HepG2 (cell line): ENCODE results near the gene NUP54. TPM values are rescaled to one million over a fixed set of nuclear protein-coding genes. Genes with fewer than 3 reads are reported as not detected.

Experiments used
- ARNT ChIP-seq: fragments of 450-650 bp; IDR thresholded peaks from 2 replicates; pipeline ENCODE4 v1.6.1; 2017
- ETV6 ChIP-seq: sonication (generic); formaldehyde crosslinking; conservative IDR thresholded peaks from 2 replicates; pipeline ENCODE4 v1.4.0; 2020; ENCODE audit warnings: missing genetic modification reagents
- HNRNPUL1 ChIP-seq: fragments of 200-400 bp; formaldehyde crosslinking; IDR thresholded peaks from 2 replicates; pipeline ENCODE4 v1.6.1; 2017; ENCODE audit warnings: low read depth, mild to moderate bottlenecking, low read length, moderate library complexity
- KDM5A ChIP-seq: fragments of 200-600 bp; sonication (generic); IDR thresholded peaks from 2 replicates; pipeline ENCODE4 v1.7.0; 2018; ENCODE audit warnings: antibody characterized with exemption, mild to moderate bottlenecking, low read length, borderline replicate concordance
- MTF1 ChIP-seq: sonication (generic); formaldehyde crosslinking; IDR thresholded peaks from 2 replicates; pipeline ENCODE4 v1.5.0; 2020; ENCODE audit warnings: missing genetic modification reagents
- NFRKB ChIP-seq: fragments of 450-650 bp; IDR thresholded peaks from 2 replicates; pipeline ENCODE4 v1.6.1; 2017
- RNF2 ChIP-seq: fragments of 450-650 bp; conservative IDR thresholded peaks from 2 replicates; pipeline ENCODE4 v1.6.1; 2016; ENCODE audit warnings: low read depth
- SAP130 ChIP-seq: IDR thresholded peaks from 2 replicates; pipeline ENCODE4 v1.6.1; 2016; ENCODE audit warnings: low read depth
- SP140L ChIP-seq: sonication (generic); formaldehyde crosslinking; IDR thresholded peaks from 2 replicates; pipeline ENCODE4 v1.4.0; 2020; ENCODE audit warnings: missing genetic modification reagents, borderline replicate concordance
- SPEN ChIP-seq: sonication (generic); formaldehyde crosslinking; IDR thresholded peaks from 2 replicates; pipeline ENCODE4 v1.5.1; 2020; ENCODE audit warnings: low read depth, mild to moderate bottlenecking, missing genetic modification reagents
- TSC22D2 ChIP-seq: sonication (generic); formaldehyde crosslinking; IDR thresholded peaks from 2 replicates; pipeline ENCODE4 v1.5.1; 2020; ENCODE audit warnings: missing genetic modification reagents, mild to moderate bottlenecking, borderline replicate concordance
- YEATS4 ChIP-seq: sonication (generic); formaldehyde crosslinking; IDR thresholded peaks from 2 replicates; pipeline ENCODE4 v1.4.0; 2020; ENCODE audit warnings: missing genetic modification reagents, borderline replicate concordance
- YY1 ChIP-seq: IDR thresholded peaks from 2 replicates; pipeline ENCODE4 v1.6.1; 2011; ENCODE audit warnings: low read length, low read depth, moderate library complexity, mild to moderate bottlenecking; ENCODE audit not compliant: insufficient read depth, insufficient replicate concordance
- ZNF451 ChIP-seq: sonication (generic); formaldehyde crosslinking; IDR thresholded peaks from 2 replicates; pipeline ENCODE4 v1.5.0; 2020; ENCODE audit warnings: mild to moderate bottlenecking, missing genetic modification reagents
- ZNF674 ChIP-seq: sonication (generic); formaldehyde crosslinking; IDR thresholded peaks from 2 replicates; pipeline ENCODE4 v1.5.0; 2020; ENCODE audit warnings: low read depth, mild to moderate bottlenecking, missing genetic modification reagents
- ZNF749 ChIP-seq: sonication (generic); formaldehyde crosslinking; IDR thresholded peaks from 2 replicates; pipeline ENCODE4 v1.8.0; 2022; ENCODE audit warnings: mild to moderate bottlenecking, missing genetic modification reagents, moderate library complexity, borderline replicate concordance
- polyA plus RNA-seq, 8 experiments: library from polyadenylated mRNA; depleted of rRNA in 3 of 8; stranded (reverse) in 7 of 8; unstranded in 1 of 8; fragments of >200 nt; fragmentation: Illumina TruSeq in 4 of 8; extraction: Trizol in 4 of 8; gene quantifications; 2 replicates each; pipeline versions ENCODE4 v1.2.1 to v1.2.3, GENCODE V29; 2011 to 2016; ENCODE audit warnings: low read depth in 4 of 8, missing spikeins in 1 of 8, mixed read lengths in 1 of 8; ENCODE audit not compliant: insufficient read depth in 1 of 8
- total RNA-seq, 5 experiments: library from RNA; depleted of rRNA; stranded (reverse); fragments of >200 nt; fragmentation: Illumina TruSeq; extraction: Trizol; gene quantifications; 2 replicates each; pipeline ENCODE4 v1.2.3, GENCODE V29; 2016; ENCODE audit warnings: low read depth in 1 of 5
- TF ChIP-seq, protein P1 (sequence below): IDR thresholded peaks from 2 replicates; pipeline ENCODE4 v1.6.1; 2016; ENCODE audit warnings: mild to moderate bottlenecking, missing biosample characterization, missing genetic modification reagents
- TF ChIP-seq, protein P2 (sequence below): sonication (generic); formaldehyde crosslinking; IDR thresholded peaks from 2 replicates; pipeline ENCODE4 v1.4.0; 2020; ENCODE audit warnings: low read depth, mild to moderate bottlenecking, missing genetic modification reagents
- TF ChIP-seq, protein P3 (sequence below): sonication (generic); formaldehyde crosslinking; IDR thresholded peaks from 2 replicates; pipeline ENCODE4 v1.5.0; 2020; ENCODE audit warnings: mild to moderate bottlenecking, missing genetic modification reagents, borderline replicate concordance
- TF ChIP-seq, protein P4 (sequence below): IDR thresholded peaks from 2 replicates; pipeline ENCODE4 v1.6.1; 2016; ENCODE audit warnings: missing compliant biosample characterization, missing genetic modification reagents, borderline replicate concordance
- TF ChIP-seq, protein P5 (sequence below): IDR thresholded peaks from 2 replicates; pipeline ENCODE4 v1.4.0; 2020; ENCODE audit warnings: mild to moderate bottlenecking, missing genetic modification reagents

NUP54 gene
- total and polyA plus RNA-seq, 2 of the 13 experiments (the other 11 are each of a cell fraction or from before 2014, with no cell fraction given) = 36.1 to 69.3 TPM

DNA sequence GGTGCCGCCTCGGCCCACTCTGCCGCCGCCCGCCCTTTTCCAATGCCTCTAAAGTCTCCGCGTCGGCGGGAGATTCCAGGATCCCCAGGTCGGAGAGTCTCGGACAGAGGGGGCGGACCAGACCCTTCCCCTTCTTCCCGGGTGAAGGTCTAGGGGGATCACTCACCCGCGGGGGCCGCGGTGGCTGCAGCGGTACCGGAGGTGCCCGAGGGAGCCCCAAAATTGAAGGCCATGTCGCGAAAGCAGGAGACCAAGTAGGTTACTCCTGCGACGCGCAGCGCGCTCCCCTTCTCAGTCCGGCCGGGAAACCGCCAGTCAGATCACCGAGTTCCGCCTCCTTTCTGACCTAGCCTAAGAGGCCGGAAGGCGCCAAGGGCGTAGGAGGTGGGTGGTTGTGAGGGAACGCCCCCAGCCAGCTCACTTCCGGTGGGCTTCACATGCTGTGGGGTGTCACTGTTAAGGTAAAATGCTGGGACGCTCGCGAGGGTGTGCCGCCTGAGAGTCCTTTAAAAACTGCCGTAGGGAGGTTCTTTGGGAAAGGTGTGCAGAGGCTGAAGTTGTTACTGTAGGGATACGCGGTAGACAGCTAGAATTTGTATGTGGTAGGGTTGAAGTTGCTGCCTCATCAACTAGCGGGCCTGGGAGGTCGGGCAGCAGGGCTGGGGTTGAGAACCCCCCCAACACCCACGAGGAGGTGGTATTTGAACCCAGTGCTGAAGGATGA lies at the start of gene NUP54 (continued):
- TF ChIP-seq SP140L (no peak), KDM5A (peak; percentile 98), TSC22D2 (CRISPR knock-in tag) (no peak), ZNF674 (CRISPR knock-in tag) (peak; percentile 74; the same call in 1 of the 2 replicates), YEATS4 (CRISPR knock-in tag) (peak; percentile 89; the same call in 1 of the 2 replicates), YY1 (peak; percentile 75), SAP130 (CRISPR knock-in tag) (peak; percentile 97), MTF1 (CRISPR knock-in tag) (no peak), HNRNPUL1 (no peak), RNF2 (no peak; the same call in 1 of the 2 replicates), NFRKB (no peak), ETV6 (CRISPR knock-in tag) (peak; percentile 74; the same call in 1 of the 2 replicates), ZNF451 (CRISPR knock-in tag) (peak; percentile 94), ZNF749 (peak; percentile 36; the same call in 1 of the 2 replicates), ARNT (no peak), SPEN (peak; percentile 97)
- TF ChIP-seq, protein P1, sequence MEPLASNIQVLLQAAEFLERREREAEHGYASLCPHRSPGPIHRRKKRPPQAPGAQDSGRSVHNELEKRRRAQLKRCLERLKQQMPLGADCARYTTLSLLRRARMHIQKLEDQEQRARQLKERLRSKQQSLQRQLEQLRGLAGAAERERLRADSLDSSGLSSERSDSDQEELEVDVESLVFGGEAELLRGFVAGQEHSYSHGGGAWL (CRISPR knock-in tag) = 0 out of 2 replicates have a peak, but pooled peaks have one; percentile 29
- TF ChIP-seq, protein P2, sequence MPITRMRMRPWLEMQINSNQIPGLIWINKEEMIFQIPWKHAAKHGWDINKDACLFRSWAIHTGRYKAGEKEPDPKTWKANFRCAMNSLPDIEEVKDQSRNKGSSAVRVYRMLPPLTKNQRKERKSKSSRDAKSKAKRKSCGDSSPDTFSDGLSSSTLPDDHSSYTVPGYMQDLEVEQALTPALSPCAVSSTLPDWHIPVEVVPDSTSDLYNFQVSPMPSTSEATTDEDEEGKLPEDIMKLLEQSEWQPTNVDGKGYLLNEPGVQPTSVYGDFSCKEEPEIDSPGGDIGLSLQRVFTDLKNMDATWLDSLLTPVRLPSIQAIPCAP = peak; percentile 67; the same call in 1 of the 2 replicates
- TF ChIP-seq, protein P3, sequence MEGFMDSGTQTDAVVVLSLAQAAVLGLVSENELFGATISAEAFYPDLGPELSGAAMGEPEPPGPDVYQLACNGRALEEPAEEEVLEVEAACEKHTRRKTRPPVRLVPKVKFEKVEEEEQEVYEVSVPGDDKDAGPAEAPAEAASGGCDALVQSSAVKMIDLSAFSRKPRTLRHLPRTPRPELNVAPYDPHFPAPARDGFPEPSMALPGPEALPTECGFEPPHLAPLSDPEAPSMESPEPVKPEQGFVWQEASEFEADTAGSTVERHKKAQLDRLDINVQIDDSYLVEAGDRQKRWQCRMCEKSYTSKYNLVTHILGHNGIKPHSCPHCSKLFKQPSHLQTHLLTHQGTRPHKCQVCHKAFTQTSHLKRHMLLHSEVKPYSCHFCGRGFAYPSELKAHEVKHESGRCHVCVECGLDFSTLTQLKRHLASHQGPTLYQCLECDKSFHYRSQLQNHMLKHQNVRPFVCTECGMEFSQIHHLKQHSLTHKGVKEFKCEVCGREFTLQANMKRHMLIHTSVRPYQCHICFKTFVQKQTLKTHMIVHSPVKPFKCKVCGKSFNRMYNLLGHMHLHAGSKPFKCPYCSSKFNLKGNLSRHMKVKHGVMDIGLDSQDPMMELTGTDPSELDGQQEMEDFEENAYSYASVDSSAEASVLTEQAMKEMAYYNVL (CRISPR knock-in tag) = no peak
- TF ChIP-seq, protein P4, sequence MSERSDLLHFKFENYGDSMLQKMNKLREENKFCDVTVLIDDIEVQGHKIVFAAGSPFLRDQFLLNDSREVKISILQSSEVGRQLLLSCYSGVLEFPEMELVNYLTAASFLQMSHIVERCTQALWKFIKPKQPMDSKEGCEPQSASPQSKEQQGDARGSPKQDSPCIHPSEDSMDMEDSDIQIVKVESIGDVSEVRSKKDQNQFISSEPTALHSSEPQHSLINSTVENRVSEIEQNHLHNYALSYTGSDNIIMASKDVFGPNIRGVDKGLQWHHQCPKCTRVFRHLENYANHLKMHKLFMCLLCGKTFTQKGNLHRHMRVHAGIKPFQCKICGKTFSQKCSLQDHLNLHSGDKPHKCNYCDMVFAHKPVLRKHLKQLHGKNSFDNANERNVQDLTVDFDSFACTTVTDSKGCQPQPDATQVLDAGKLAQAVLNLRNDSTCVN (CRISPR knock-in tag) = peak; percentile 77
- TF ChIP-seq, protein P5, sequence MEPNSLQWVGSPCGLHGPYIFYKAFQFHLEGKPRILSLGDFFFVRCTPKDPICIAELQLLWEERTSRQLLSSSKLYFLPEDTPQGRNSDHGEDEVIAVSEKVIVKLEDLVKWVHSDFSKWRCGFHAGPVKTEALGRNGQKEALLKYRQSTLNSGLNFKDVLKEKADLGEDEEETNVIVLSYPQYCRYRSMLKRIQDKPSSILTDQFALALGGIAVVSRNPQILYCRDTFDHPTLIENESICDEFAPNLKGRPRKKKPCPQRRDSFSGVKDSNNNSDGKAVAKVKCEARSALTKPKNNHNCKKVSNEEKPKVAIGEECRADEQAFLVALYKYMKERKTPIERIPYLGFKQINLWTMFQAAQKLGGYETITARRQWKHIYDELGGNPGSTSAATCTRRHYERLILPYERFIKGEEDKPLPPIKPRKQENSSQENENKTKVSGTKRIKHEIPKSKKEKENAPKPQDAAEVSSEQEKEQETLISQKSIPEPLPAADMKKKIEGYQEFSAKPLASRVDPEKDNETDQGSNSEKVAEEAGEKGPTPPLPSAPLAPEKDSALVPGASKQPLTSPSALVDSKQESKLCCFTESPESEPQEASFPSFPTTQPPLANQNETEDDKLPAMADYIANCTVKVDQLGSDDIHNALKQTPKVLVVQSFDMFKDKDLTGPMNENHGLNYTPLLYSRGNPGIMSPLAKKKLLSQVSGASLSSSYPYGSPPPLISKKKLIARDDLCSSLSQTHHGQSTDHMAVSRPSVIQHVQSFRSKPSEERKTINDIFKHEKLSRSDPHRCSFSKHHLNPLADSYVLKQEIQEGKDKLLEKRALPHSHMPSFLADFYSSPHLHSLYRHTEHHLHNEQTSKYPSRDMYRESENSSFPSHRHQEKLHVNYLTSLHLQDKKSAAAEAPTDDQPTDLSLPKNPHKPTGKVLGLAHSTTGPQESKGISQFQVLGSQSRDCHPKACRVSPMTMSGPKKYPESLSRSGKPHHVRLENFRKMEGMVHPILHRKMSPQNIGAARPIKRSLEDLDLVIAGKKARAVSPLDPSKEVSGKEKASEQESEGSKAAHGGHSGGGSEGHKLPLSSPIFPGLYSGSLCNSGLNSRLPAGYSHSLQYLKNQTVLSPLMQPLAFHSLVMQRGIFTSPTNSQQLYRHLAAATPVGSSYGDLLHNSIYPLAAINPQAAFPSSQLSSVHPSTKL = peak; percentile 62
